GM12865 (cell line): ENCODE results near the gene FHIT.

Source experiments
- DNase-seq: peaks from one replicate; pipeline ENCODE4 v3.0.0; 2010; ENCODE audit warnings: low read depth
- H3K4me3 ChIP-seq: 2 replicates; pipeline ENCODE4 v1.5.1; 2011; ENCODE audit warnings: mild to moderate bottlenecking, low read depth, low read length, control low read depth
- CTCF ChIP-seq: IDR thresholded peaks from 2 replicates; pipeline ENCODE4 v1.5.1; 2011; ENCODE audit warnings: low read length, control low read depth, low read depth, inconsistent platforms; ENCODE audit not compliant: insufficient read depth; ENCODE audit errors: missing control alignments

The FHIT gene

GRCh38 chr3:60169755-60170154 lies 1081.5 kb downstream of the FHIT start:
- TF ChIP-seq CTCF, result no peak
- DNase-seq, result no peak
- no peak overlapping the region for H3K4me3 ChIP-seq

GRCh38 chr3:60167186-60167585 lies 1084.1 kb downstream of the FHIT start:
- H3K4me3 ChIP-seq, result no peak overlapping the region
- no peak for DNase-seq

GRCh38 chr3:60160822-60161748 lies 1090.2 kb downstream of the FHIT start:
- DNase-seq, result no peak
- no peak overlapping the region for H3K4me3 ChIP-seq
- no peak for TF ChIP-seq CTCF

More at GRCh38 chr3:60167186-60167585, 1084.1 kb downstream of the FHIT start:
- no peak for TF ChIP-seq CTCF

- no peak for TF ChIP-seq CTCF
- no peak for DNase-seq
- no peak overlapping the region for H3K4me3 ChIP-seq
Measured at GRCh38 chr3:60160111-60160821, 1091.0 kb downstream of the FHIT start.

GRCh38 chr3:60158035-60158434 lies 1093.2 kb downstream of the FHIT start:
- H3K4me3 ChIP-seq, result no peak overlapping the region
- no peak for TF ChIP-seq CTCF
- no peak for DNase-seq

- no peak for DNase-seq
- no peak overlapping the region for H3K4me3 ChIP-seq
Measured at GRCh38 chr3:60154011-60154410, 1097.2 kb downstream of the FHIT start.

More at GRCh38 chr3:60154011-60154410, 1097.2 kb downstream of the FHIT start:
- no peak for TF ChIP-seq CTCF
